HG02623 (cell line): Measurements from ENCODE around the gene NMRAL1.

Experiments
- ATAC-seq: cut with Tn5 transposase; IDR thresholded peaks from one replicate; pipeline ENCODE4 v1.9.1; 2021; ENCODE audit warnings: moderate library complexity; ENCODE audit not compliant: unreplicated experiment

Gene NMRAL1

GRCh38 chr16:4426722-4427372 is 47.6 kb downstream of the NMRAL1 start:
- no peak for ATAC-seq

- ATAC-seq = peak; percentile 11
Measured at GRCh38 chr16:4426021-4426684, 48.3 kb downstream of the NMRAL1 start.

GRCh38 chr16:4425378-4426020 is 48.9 kb downstream of the NMRAL1 start, which contains the start of gene DNAJA3:
Gene DNAJA3 (plus strand): TSS chr16:4425868. CDS start chr16:4425882, 14 bp downstream.
- ATAC-seq = peak; percentile 83

GRCh38 chr16:4420505-4421105 is 53.8 kb downstream of the NMRAL1 start:
- no peak for ATAC-seq

- ATAC-seq = no peak
Measured at GRCh38 chr16:4419402-4419959, 54.9 kb downstream of the NMRAL1 start.

- ATAC-seq = peak; percentile 64
Measured at GRCh38 chr16:4416200-4417032, 58.0 kb downstream of the NMRAL1 start, which contains the start of gene CORO7. Gene CORO7 (minus strand): TSS chr16:4416596. CDS start chr16:4416518, 78 bp downstream.

GRCh38 chr16:4415538-4416199 is 58.8 kb downstream of the NMRAL1 start:
- ATAC-seq = no peak

- ATAC-seq = peak; percentile 58
Measured at GRCh38 chr16:4414187-4414917, 60.1 kb downstream of the NMRAL1 start.

GRCh38 chr16:4412854-4413253 is 61.6 kb downstream of the NMRAL1 start:
- no peak for ATAC-seq

GRCh38 chr16:4412159-4412558 is 62.3 kb downstream of the NMRAL1 start:
- ATAC-seq = no peak
